Right lobe of liver (tissue), 4 donors: Measurements from ENCODE around the gene DNALI1.

Experiments used
- CTCF ChIP-seq, 4 donors: fragments of 200-600 bp in 3 of 4; fragments of 450-650 bp in 1 of 4; IDR thresholded peaks; one replicate each; pipeline versions ENCODE4 v1.5.1 to v1.8.0; 2016 to 2022; ENCODE audit warnings: antibody characterized with exemption in 4 of 4, mild to moderate bottlenecking in 2 of 4
- POLR2A ChIP-seq: fragments of 450-650 bp; IDR thresholded peaks from one replicate; pipeline ENCODE4 v1.6.1; 2017; ENCODE audit warnings: antibody characterized with exemption, mild to moderate bottlenecking
- donor health status: DM: no; HTN: no; CAD: no.
- donor health status: DM: no; HTN: no; CAD: no.
- donor health status: DM: no; HTN: yes; CAD: no.

GRCh38 chr1:37609994-37610393 is 53.3 kb downstream of the DNALI1 start:
- TF ChIP-seq CTCF (IDR thresholded peaks at IDR 0.05) (no peak), POLR2A (no peak)
